ENCODE results near the gene SLC12A9. TPM values are rescaled to one million over a fixed set of nuclear protein-coding genes. Genes with fewer than 3 reads are reported as not detected.
A peak's percentile ranks its signal among the peaks of the same experiment; 100 is the strongest.

The SLC12A9 gene
- total and polyA plus RNA-seq, 2 of the 4 experiments (the other 2 are of a cell fraction): 4.5 to 16.2 TPM

GRCh38 chr7:100895701-100895955 lies 43.1 kb downstream of the SLC12A9 start, which contains the start of gene ACHE:
TSS of gene ACHE (minus strand) at chr7:100895888. CDS start at chr7:100894232, 1,656 bp downstream.
- peaks cover 5% of the 10 kb centered on the region for H3K4me1 ChIP-seq (ENCODE audit: control insufficient read depth, insufficient read depth, low read length)
- ATAC-seq (ENCODE audit: low read depth) (peak; percentile 8; the same call in 1 of the 2 replicates), DNase-seq (no peak)
- H4K8ac ChIP-seq (ENCODE audit: low read depth in 2 of 2, low read length in 2 of 2): no peak within 1 kb of the TSS
- no peak within 1 kb of the TSS for H2BK15ac ChIP-seq (ENCODE audit: low read depth, low read length)
- WGBS, 2 experiments (ENCODE audit: extremely low coverage in 2 of 2, insufficient read length in 1 of 2): no CpG with 5 or more reads among the region's 32 CpGs
- H3K36me3 ChIP-seq (ENCODE audit: control insufficient read depth, insufficient read depth, low read length): no peaks in the 10 kb centered on the region
- ChIA-PET POLR2A (ENCODE audit: unreplicated experiment) (interaction anchor here (0.5 kb wide), 1 partner anchor 21 kb away, joined by 13 read pairs; the partner anchor contains the start of gene SRRT), CTCF (interaction anchor here (0.6 to 1.2 kb wide), 2 partner anchors 163 to 476 kb away, joined by 5 read pairs; no protein-coding TSS in a partner anchor)
- peaks cover 2% of the 10 kb centered on the region; the same call in 1 of the 2 replicates for H3K9me3 ChIP-seq (ENCODE audit: control insufficient read depth, insufficient read depth, low read length)
- TF ChIP-seq FOS (IDR thresholded peaks at IDR 0.05; ENCODE audit: low read depth, low read length): no peak
- no peak for TF ChIP-seq MAFK (IDR thresholded peaks at IDR 0.05; ENCODE audit: low read depth, low read length)
- TF ChIP-seq CHD1 (IDR thresholded peaks at IDR 0.05; ENCODE audit: low read depth, low read length): no peak
- no peak for TF ChIP-seq RFX5 (IDR thresholded peaks at IDR 0.05; ENCODE audit: low read depth, low read length)
- no peak for TF ChIP-seq CEBPB (IDR thresholded peaks at IDR 0.05; ENCODE audit: low read depth, low read length)
- TF ChIP-seq MXI1 (IDR thresholded peaks at IDR 0.05; ENCODE audit: borderline replicate concordance, low read depth, low read length): no peak
- no peak for TF ChIP-seq POLR2A (IDR thresholded peaks at IDR 0.05; ENCODE audit: low read depth, low read length)
- TF ChIP-seq SMC3 (IDR thresholded peaks at IDR 0.05; ENCODE audit: low read depth, low read length): no peak
- no peak for TF ChIP-seq CTCF (conservative IDR thresholded peaks at IDR 0.05; ENCODE audit: low read depth, low read length)
- TF ChIP-seq ELK1 (IDR thresholded peaks at IDR 0.05; ENCODE audit: borderline replicate concordance, low read depth, low read length): no peak
- TF ChIP-seq RCOR1 (IDR thresholded peaks at IDR 0.05; ENCODE audit: insufficient replicate concordance, low read length): no peak
- no peak for TF ChIP-seq USF2 (IDR thresholded peaks at IDR 0.05; ENCODE audit: low read depth, low read length)
- TF ChIP-seq NFE2L2 (IDR thresholded peaks at IDR 0.05; ENCODE audit: low read depth, low read length): no peak
- TF ChIP-seq RAD21 (IDR thresholded peaks at IDR 0.05; ENCODE audit: low read length): no peak
- no peak for TF ChIP-seq MAZ (IDR thresholded peaks at IDR 0.05; ENCODE audit: borderline replicate concordance, low read depth, low read length)
- TF ChIP-seq BHLHE40 (IDR thresholded peaks at IDR 0.05; ENCODE audit: low read depth, low read length): no peak
- H3K79me1 ChIP-seq (ENCODE audit: low read depth in 1 of 2, low read length in 2 of 2): no peaks in the 10 kb centered on the region
- H2AK9ac ChIP-seq (replicated peaks; ENCODE audit: low read depth, low read length, poor library complexity): peak within 1 kb of the TSS; percentile 90
- in situ Hi-C loops (cut with MboI; ENCODE audit: low sequenced_read_pairs): loop anchor here (10.0 kb wide), 1 partner anchor 389 kb away; no protein-coding TSS in a partner anchor
- dilution Hi-C loops (cut with HindIII; ENCODE audit: low sequenced_read_pairs, unreplicated experiment): no loop called here
- peaks cover 36% of the 10 kb centered on the region for H3K27me3 ChIP-seq (ENCODE audit: control insufficient read depth, insufficient read depth, low read length)
- no peak within 1 kb of the TSS for H4K5ac ChIP-seq (ENCODE audit: low read depth, low read length)
- H3K4me2 ChIP-seq (ENCODE audit: low read depth, low read length): peak within 1 kb of the TSS; percentile 47; the same call in 1 of the 2 replicates
- no peak within 1 kb of the TSS for H3K56ac ChIP-seq (ENCODE audit: extremely low read depth, insufficient read depth, low read length)
- H4K20me1 ChIP-seq (ENCODE audit: insufficient read depth, low read length): 0 out of 2 replicates have a peak, but pooled peaks cover 4% of the 10 kb centered on the region
- no peak within 1 kb of the TSS for H3K14ac ChIP-seq (replicated peaks; ENCODE audit: low read depth, low read length)
- no peak within 1 kb of the TSS for H2AK5ac ChIP-seq (ENCODE audit: low read depth, low read length)
- H3K18ac ChIP-seq (ENCODE audit: low read depth, low read length): no peak within 1 kb of the TSS
- intact Hi-C loops (cut with micrococcal nuclease): no loop called here
- H3K4me3 ChIP-seq (ENCODE audit: insufficient read depth, low read depth, low read length): peak within 1 kb of the TSS; percentile 39
- H2AFZ ChIP-seq (replicated peaks; ENCODE audit: low read length, poor library complexity): peak within 1 kb of the TSS; percentile 78
- no peak within 1 kb of the TSS for H2BK20ac ChIP-seq (ENCODE audit: low read depth, low read length)
- peak within 1 kb of the TSS; percentile 15; the same call in 1 of the 2 replicates for H3K23ac ChIP-seq (ENCODE audit: low read depth, low read length)
- H3K9ac ChIP-seq (ENCODE audit: low read depth, low read length): no peak within 1 kb of the TSS
- H3K27ac ChIP-seq (ENCODE audit: insufficient read depth, low read length): no peak within 1 kb of the TSS
- H3K4ac ChIP-seq (ENCODE audit: low read depth, low read length): no peak within 1 kb of the TSS
- no peak within 1 kb of the TSS for H2BK5ac ChIP-seq (ENCODE audit: low read depth, low read length, poor library complexity, severe bottlenecking)
- H4K91ac ChIP-seq (ENCODE audit: insufficient read depth, low read depth, low read length): no peak within 1 kb of the TSS
- BruUV-seq (replicated peaks): no TSS peak
- H2BK120ac ChIP-seq (ENCODE audit: low read depth, low read length): no peak within 1 kb of the TSS
- H3K9me1 ChIP-seq (ENCODE audit: insufficient read depth, low read length): peaks cover 2% of the 10 kb centered on the region; the same call in 1 of the 2 replicates

Measured in IMR-90 (cell line).